ENCODE data around the gene ANKRD16. TPM values are rescaled to one million over a fixed set of nuclear protein-coding genes. Genes with fewer than 3 reads are reported as not detected.

Gene ANKRD16
- total and polyA plus RNA-seq, 2 of the 8 experiments (the other 6 are each of a cell fraction or from before 2014, with no cell fraction given): 8.2 to 12.7 TPM

GRCh38 chr10:5813341-5814109 lies 76.2 kb downstream of the ANKRD16 start, which contains the start of gene GDI2 (continued):
- TF ChIP-seq MAX (IDR thresholded peaks at IDR 0.05) (peak; percentile 96), HDAC6 (IDR thresholded peaks at IDR 0.05; ENCODE audit: low read depth, low read length) (no peak), KDM4A (IDR thresholded peaks at IDR 0.05; ENCODE audit: low read depth, low read length, severe bottlenecking) (peak; percentile 80), EGR1 (IDR thresholded peaks at IDR 0.05; ENCODE audit: borderline replicate concordance, low read depth, low read length) (no peak), TCF12 (IDR thresholded peaks at IDR 0.05; ENCODE audit: low read depth, low read length) (no peak), GTF2F1 (IDR thresholded peaks at IDR 0.05; ENCODE audit: borderline replicate concordance, low read depth, low read length) (peak; percentile 80; the same call in 1 of the 2 replicates), TBP (IDR thresholded peaks at IDR 0.05; ENCODE audit: low read depth, low read length) (peak; percentile 74; the same call in 1 of the 2 replicates), RFX5 (IDR thresholded peaks at IDR 0.05; ENCODE audit: borderline replicate concordance, low read depth, low read length) (no peak), RXRA (IDR thresholded peaks at IDR 0.05; ENCODE audit: insufficient read depth, low read depth, low read length) (no peak), JUN (IDR thresholded peaks at IDR 0.05; ENCODE audit: low read depth, low read length) (no peak), TAF1 (IDR thresholded peaks at IDR 0.05; ENCODE audit: low read depth, low read length) (peak; percentile 95), SP2 (IDR thresholded peaks at IDR 0.05; ENCODE audit: low read length) (peak; percentile 41), PHF8 (conservative IDR thresholded peaks at IDR 0.05; ENCODE audit: low read depth, low read length) (peak; percentile 90), ZNF274 (IDR thresholded peaks at IDR 0.05; ENCODE audit: borderline replicate concordance, extremely low read depth, low read length) (no peak), KDM1A (IDR thresholded peaks at IDR 0.05; ENCODE audit: borderline replicate concordance, low read length) (no peak), SAP30 (IDR thresholded peaks at IDR 0.05; ENCODE audit: insufficient read depth, insufficient replicate concordance, low read length) (no peak), KDM5A (IDR thresholded peaks at IDR 0.05; ENCODE audit: low read length) (no peak), BACH1 (IDR thresholded peaks at IDR 0.05; ENCODE audit: low read length) (no peak), SRF (IDR thresholded peaks at IDR 0.05; ENCODE audit: low read depth, low read length) (no peak), CEBPB (IDR thresholded peaks at IDR 0.05; ENCODE audit: low read depth, low read length) (no peak), ATF3 (IDR thresholded peaks at IDR 0.05; ENCODE audit: insufficient read depth, low read depth, low read length) (no peak), TAF7 (optimal IDR thresholded peaks at IDR 0.05; ENCODE audit: borderline replicate concordance, low read depth, low read length) (peak; percentile 79), BRCA1 (IDR thresholded peaks at IDR 0.05; ENCODE audit: low read depth, low read length) (peak; percentile 88), CHD2 (IDR thresholded peaks at IDR 0.05; ENCODE audit: low read length) (peak; percentile 98), CREB1 (IDR thresholded peaks at IDR 0.05) (peak; percentile 26; the same call in 1 of the 2 replicates), SIRT6 (IDR thresholded peaks at IDR 0.05; ENCODE audit: low read length) (no peak)
